SH-SY5Y (cell line): Measurements from ENCODE around the gene NDUFS8.

Experiments
- GATA2 ChIP-seq: IDR thresholded peaks from 2 replicates; pipeline ENCODE4 v1.6.1; 2011; ENCODE audit warnings: mild to moderate bottlenecking, low read depth, low read length
- GATA3 ChIP-seq: IDR thresholded peaks from 2 replicates; pipeline ENCODE4 v1.6.1; 2011; ENCODE audit warnings: low read depth, mild to moderate bottlenecking, low read length, moderate library complexity

Gene NDUFS8

GRCh38 chr11:68026391-68027105 is 3.9 kb upstream of the NDUFS8 start:
- TF ChIP-seq GATA2 (no peak), GATA3 (no peak)

- TF ChIP-seq GATA3 (no peak), GATA2 (no peak)
These were observed 2.8 kb upstream of the NDUFS8 start for GRCh38 chr11:68027667-68028066.

GRCh38 chr11:68028802-68029545 is 1.5 kb upstream of the NDUFS8 start:
- TF ChIP-seq GATA3 (no peak), GATA2 (no peak)

- TF ChIP-seq GATA3 (no peak), GATA2 (no peak)
These were observed 623 bp downstream of the NDUFS8 start for GRCh38 chr11:68031144-68031464.

GRCh38 chr11:68032003-68032402 is 1.5 kb downstream of the NDUFS8 start:
- no peak for TF ChIP-seq GATA3
- no peak for TF ChIP-seq GATA2

- no peak for TF ChIP-seq GATA3
- TF ChIP-seq GATA2: no peak
These were observed 2.7 kb downstream of the NDUFS8 start for GRCh38 chr11:68032997-68033707.

GRCh38 chr11:68033708-68034045 is 3.2 kb downstream of the NDUFS8 start:
- TF ChIP-seq GATA2 (no peak), GATA3 (no peak)

GRCh38 chr11:68035266-68035876 is 4.9 kb downstream of the NDUFS8 start:
- no peak for TF ChIP-seq GATA2

- no peak for TF ChIP-seq GATA3
- no peak for TF ChIP-seq GATA2
These were observed 5.7 kb downstream of the NDUFS8 start for GRCh38 chr11:68036141-68036716.

GRCh38 chr11:68036717-68037239 is 6.3 kb downstream of the NDUFS8 start:
- no peak for TF ChIP-seq GATA2
- TF ChIP-seq GATA3: no peak

GRCh38 chr11:68037411-68038225 is 7.1 kb downstream of the NDUFS8 start:
- no peak for TF ChIP-seq GATA2
- TF ChIP-seq GATA3: no peak

GRCh38 chr11:68038226-68038717 is 7.8 kb downstream of the NDUFS8 start:
- no peak for TF ChIP-seq GATA3
- no peak for TF ChIP-seq GATA2
